GM18499 (cell line): ENCODE data around the gene CACNA1E.

Experiments used
- ATAC-seq: cut with Tn5 transposase; IDR thresholded peaks from one replicate; pipeline ENCODE4 v1.9.1; 2021; ENCODE audit warnings: moderate number of reproducible peaks; ENCODE audit not compliant: insufficient read depth, unreplicated experiment

CACNA1E gene

DNA sequence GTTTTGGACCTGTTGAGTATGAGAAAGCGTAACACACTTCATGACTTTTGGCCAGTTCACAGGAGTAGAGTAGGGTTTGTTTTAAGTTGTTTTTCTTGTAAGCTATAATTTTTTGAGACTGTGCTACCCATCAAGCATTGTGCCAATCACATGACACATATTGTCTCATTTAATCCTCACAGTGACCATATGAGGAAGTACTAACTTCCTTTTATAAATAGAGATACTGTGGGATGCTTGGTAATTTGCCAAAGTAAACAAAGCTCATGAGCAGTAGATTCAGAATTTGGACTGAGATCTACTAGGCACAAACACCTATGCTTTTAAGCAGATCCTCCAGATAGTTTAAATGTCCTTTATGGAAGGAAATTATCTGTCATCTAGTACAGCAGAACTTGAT, 178.3 kb downstream of the CACNA1E start:
- ATAC-seq, result no peak

- no peak for ATAC-seq
These were observed 179.3 kb downstream of the CACNA1E start for GRCh38 chr1:181662606-181663005.

GRCh38 chr1:181664543-181664942, 181.2 kb downstream of the CACNA1E start:
- ATAC-seq, result no peak

- no peak for ATAC-seq
These were observed 185.9 kb downstream of the CACNA1E start for GRCh38 chr1:181669246-181669645.

DNA sequence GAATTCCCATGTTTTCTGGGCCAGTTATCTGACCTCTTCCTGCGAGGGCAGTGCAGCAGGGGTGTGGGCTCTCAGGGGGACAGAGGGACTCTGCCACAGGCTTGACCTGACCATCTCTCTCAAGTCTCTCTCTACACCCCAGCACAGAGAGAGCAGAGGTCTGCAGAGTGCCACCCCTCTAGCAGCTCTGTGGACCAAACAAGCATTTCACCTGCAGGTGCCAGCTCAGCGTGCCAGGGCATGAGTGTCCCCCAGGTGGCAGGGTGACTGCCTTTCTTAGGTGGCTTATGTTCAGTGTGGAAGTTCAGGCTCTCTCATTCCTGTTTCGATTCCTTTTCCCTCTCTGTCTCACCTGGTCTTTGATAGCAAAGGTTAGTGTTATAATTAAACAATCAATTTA, 191.3 kb downstream of the CACNA1E start:
- ATAC-seq, result no peak

GRCh38 chr1:181675091-181675917, 192.0 kb downstream of the CACNA1E start:
- no peak for ATAC-seq

DNA sequence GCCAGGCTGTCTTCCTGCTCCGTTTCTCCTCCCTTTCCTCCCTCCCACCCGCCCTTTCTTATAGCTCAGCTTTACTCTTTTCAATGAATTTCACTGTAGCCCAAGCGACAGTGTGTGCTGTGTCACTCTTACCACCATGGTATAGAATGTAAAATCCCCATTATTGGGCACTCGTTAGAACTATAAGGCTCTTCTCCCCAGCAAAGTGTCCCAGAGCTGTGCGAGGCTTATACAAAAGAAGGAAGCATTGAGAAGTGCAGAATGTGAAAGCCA, 192.5 kb downstream of the CACNA1E start:
- ATAC-seq, result no peak

- no peak for ATAC-seq
These were observed 193.0 kb downstream of the CACNA1E start for GRCh38 chr1:181676269-181676668.

DNA sequence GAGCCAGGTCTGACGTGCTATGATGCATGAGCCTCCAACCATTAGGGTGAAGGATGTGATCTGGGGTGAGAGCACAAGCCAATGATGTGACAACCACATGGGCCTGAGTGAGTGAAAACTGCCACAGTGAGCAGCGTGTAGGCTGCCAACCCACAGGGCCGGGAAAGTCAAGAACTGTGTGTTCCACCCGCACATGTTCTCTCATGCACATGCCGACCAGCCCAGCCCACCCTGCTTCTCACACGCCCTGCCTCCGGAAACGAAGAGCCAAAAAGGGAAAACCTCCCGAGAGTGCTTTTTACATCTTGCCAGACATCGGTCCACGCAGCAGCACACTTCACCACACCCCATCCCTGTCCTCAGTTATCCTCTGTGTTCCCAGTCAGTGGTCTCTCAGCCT, 197.0 kb downstream of the CACNA1E start:
- no peak for ATAC-seq

DNA sequence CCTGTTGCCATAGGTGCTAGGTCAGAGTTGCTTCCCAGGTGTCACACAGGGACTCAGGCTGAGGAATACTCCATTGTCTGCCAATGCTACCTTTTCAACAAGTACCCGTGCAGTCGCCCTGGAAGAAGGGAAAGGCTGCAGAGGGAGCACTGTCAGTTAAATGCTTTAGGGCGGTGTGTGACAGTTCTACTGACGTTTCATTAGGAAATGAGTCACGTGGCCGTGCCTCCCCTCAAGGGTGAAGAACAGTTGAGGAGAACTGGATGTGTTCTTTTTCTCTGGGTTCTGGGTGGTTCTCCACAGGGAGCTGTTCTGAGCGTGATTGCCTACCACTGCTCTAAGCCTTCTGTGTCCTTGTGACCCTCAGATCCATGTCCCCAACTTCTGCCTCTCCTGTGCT, 197.6 kb downstream of the CACNA1E start:
- no peak for ATAC-seq

- no peak for ATAC-seq
These were observed 201.9 kb downstream of the CACNA1E start for GRCh38 chr1:181685211-181685610.

DNA sequence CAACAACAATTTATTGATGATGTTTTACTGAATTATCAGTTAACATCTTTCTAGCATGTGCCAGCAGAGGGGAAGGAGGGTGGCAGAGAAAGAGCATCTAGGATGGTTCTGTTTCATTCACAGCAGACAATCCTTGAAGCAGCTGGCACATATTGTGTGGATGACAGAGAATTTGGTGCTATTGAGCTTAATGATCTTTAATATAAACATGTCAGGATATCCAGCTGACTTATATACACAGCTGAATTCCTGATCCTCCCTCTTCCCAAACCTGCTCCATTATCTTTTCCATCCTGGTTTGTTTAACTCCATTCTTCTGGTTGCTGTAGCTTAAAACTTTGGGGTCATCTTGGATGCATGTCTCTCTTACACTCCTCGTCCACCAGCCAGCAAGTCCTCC, 218.6 kb downstream of the CACNA1E start:
- ATAC-seq, result no peak

- no peak for ATAC-seq
These were observed 221.2 kb downstream of the CACNA1E start for GRCh38 chr1:181704546-181704945.

DNA sequence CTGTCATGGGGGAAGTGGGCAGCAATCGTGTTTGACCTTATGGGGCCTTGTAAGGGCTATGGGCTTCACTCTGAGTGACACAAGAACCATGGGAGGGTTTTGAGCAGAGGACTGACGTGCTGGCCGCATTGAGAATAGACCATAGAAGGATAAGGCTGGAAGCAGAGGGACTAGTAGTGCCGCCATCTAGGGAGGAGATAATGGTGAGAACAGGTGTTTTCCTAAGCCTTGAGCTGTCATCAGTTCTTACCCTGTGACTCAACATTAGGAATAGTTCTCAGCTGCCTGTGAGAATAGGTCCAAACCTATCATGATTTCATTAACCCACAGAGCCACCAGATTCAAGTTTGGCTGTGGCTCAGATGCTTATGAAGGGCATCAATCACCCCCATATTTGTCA, 228.5 kb downstream of the CACNA1E start:
- no peak for ATAC-seq

DNA sequence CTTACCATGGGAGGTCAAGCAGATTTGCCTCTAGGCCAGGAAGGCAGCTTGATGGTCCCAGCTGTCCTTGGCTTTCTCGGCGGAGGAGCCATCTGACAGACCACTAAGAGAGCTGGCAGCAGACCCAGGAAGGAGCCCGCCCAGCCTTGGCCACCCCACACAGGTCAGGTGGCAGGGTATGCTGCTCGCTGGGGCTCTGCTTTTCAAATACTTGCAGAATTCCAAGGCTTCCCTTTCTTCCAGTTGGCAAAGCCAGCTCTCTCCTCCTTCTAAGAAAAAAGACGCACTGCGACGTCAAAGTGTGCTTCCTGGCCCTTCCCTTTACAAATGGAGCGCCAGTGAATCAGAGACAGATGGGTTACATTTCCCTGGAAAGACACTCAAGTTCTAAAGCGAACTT, 229.4 kb downstream of the CACNA1E start:
- no peak for ATAC-seq

DNA sequence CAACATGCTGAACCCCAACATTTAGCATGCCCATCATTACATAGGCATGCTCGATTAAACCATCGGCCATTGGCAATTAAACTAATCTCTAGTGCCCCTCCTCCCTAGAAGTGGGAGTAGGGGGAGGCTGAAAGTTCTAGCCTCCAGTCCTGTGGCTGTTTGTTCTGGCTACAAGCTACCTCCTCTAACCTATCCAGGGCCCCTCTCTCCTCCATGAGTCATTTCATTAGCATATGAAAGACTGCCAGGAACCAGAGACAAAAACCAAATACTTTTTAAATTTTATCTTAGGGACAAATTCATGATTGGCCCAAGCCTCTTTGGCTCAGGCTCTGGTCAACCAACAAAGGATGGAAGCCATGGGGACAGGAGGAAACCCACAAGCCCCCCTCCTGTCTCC, 231.1 kb downstream of the CACNA1E start:
- no peak for ATAC-seq

GRCh38 chr1:181718034-181718433, 234.7 kb downstream of the CACNA1E start:
- no peak for ATAC-seq

- no peak for ATAC-seq
These were observed 243.1 kb downstream of the CACNA1E start for GRCh38 chr1:181726320-181727012.

DNA sequence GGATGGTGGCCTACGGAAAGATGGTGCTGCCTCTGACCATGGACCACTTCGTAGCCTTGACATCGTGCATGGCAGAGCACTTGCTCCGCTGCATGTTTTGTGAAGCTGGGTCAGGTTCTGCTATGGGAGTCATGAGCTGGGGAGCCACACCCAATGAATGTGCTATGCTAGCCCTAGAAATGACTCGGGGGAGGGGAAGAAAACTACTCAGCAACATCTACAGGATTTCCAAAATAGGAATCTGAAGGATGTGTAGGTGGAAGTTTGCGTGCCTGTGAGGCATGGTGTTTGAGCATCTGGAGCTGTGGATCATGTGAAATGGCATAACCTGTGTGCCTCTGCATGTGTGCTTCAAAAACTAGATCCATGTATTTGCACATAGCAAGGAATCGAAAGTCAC, 247.3 kb downstream of the CACNA1E start:
- no peak for ATAC-seq

DNA sequence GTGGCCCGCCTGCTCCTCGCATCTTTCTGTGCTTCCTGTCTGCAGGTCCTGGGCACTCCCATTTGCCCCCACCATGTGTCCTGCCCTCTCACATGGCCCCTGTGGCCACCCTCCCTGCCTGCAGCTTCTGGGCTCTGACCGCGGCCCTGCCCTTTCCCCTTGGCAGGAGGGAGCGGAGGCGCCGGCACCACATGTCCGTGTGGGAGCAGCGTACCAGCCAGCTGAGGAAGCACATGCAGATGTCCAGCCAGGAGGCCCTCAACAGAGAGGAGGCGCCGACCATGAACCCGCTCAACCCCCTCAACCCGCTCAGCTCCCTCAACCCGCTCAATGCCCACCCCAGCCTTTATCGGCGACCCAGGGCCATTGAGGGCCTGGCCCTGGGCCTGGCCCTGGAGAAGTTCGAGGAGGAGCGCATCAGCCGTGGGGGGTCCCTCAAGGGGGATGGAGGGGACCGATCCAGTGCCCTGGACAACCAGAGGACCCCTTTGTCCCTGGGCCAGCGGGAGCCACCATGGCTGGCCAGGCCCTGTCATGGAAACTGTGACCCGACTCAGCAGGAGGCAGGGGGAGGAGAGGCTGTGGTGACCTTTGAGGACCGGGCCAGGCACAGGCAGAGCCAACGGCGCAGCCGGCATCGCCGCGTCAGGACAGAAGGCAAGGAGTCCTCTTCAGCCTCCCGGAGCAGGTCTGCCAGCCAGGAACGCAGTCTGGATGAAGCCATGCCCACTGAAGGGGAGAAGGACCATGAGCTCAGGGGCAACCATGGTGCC, 249.1 kb downstream of the CACNA1E start:
- no peak for ATAC-seq

DNA sequence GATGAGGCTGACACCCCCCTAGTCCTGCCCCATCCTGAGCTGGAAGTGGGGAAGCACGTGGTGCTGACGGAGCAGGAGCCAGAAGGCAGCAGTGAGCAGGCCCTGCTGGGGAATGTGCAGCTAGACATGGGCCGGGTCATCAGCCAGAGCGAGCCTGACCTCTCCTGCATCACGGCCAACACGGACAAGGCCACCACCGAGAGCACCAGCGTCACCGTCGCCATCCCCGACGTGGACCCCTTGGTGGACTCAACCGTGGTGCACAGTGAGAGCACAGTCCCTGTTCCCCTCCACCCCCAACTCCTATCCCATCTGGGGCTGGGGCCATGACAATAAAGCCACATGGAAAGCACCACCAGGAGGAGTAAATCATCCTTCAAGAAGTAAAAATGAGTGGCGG, 250.2 kb downstream of the CACNA1E start:
- no peak for ATAC-seq
